Measurements from ENCODE around the gene JOSD2.

Gene JOSD2

GRCh38 chr19:50512999-50513745, 2.2 kb upstream of the JOSD2 start:
- no peak for DNase-seq

GRCh38 chr19:50512112-50512998, 1.4 kb upstream of the JOSD2 start:
- DNase-seq, result no peak

- no peak for DNase-seq
Observed at GRCh38 chr19:50510700-50511068, 307 bp downstream of the JOSD2 start.

- DNase-seq, result no peak
Observed at GRCh38 chr19:50510121-50510670, 795 bp downstream of the JOSD2 start.

- no peak for DNase-seq
Observed at GRCh38 chr19:50509366-50509765, 1.6 kb downstream of the JOSD2 start.

- DNase-seq, result no peak
Observed at GRCh38 chr19:50508843-50509190, 2.2 kb downstream of the JOSD2 start.

- no peak for DNase-seq
Observed at GRCh38 chr19:50507376-50507775, 3.6 kb downstream of the JOSD2 start.

- no peak for DNase-seq
Observed at GRCh38 chr19:50506700-50507099, 4.3 kb downstream of the JOSD2 start.

- DNase-seq, result no peak
Observed at GRCh38 chr19:50505856-50506611, 5.0 kb downstream of the JOSD2 start.

GRCh38 chr19:50501568-50502475, 9.2 kb downstream of the JOSD2 start:
- DNase-seq, result no peak

GRCh38 chr19:50501186-50501567, 9.8 kb downstream of the JOSD2 start:
- no peak for DNase-seq

GRCh38 chr19:50500753-50501151, 10.2 kb downstream of the JOSD2 start:
- DNase-seq, result no peak

- DNase-seq, result no peak
Observed at GRCh38 chr19:50500060-50500752, 10.8 kb downstream of the JOSD2 start.

GRCh38 chr19:50498219-50499056, 12.6 kb downstream of the JOSD2 start:
- DNase-seq, result no peak

GRCh38 chr19:50497022-50497405, 14.0 kb downstream of the JOSD2 start:
- DNase-seq, result no peak

GRCh38 chr19:50496189-50497021, 14.6 kb downstream of the JOSD2 start:
- no peak for DNase-seq

- no peak for DNase-seq
Observed at GRCh38 chr19:50495020-50495531, 15.9 kb downstream of the JOSD2 start.

- DNase-seq, result no peak
Observed at GRCh38 chr19:50494186-50495019, 16.6 kb downstream of the JOSD2 start.
